ENCODE data around the gene PARD6A.

Gene PARD6A

DNA sequence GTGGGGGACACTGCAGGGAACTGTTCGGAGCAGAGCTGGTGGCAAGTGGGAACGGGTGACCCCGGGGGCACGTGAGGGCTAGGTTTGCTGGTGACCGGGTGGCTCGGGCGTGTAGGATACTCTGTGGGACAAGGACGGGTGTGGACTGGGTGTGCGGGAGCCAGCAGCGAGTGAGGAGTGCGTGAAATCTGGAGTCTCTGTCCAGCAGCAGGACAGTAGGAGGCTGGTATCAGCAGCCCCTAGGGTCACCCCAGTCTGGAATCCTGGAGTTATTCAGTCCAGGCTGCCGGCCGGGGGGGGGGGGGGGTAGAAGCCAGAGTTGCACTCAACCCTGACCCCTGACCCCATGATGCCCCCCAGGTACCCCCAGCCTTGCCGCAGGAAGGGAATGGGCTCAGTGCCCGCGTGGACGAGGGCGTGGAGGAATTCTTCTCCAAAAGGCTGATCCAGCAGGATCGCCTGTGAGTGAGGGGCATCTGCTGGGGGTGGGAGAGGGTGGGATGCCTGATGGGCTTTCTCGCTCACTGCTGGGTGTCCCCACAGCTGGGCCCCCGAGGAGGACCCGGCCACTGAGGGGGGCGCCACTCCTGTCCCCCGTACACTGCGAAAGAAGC is 6.9 kb upstream of the PARD6A start:
- no peak for DNase-seq (ENCODE audit: low read depth, low spot score)

- DNase-seq (ENCODE audit: low read depth, low spot score), result no peak
These were observed 6.3 kb upstream of the PARD6A start for GRCh38 chr16:67654403-67654911.

- no peak for DNase-seq (ENCODE audit: low read depth, low spot score)
These were observed 5.4 kb upstream of the PARD6A start for GRCh38 chr16:67655363-67655762.

GRCh38 chr16:67656344-67657016 is 4.3 kb upstream of the PARD6A start:
- no peak for DNase-seq (ENCODE audit: low read depth, low spot score)

DNA sequence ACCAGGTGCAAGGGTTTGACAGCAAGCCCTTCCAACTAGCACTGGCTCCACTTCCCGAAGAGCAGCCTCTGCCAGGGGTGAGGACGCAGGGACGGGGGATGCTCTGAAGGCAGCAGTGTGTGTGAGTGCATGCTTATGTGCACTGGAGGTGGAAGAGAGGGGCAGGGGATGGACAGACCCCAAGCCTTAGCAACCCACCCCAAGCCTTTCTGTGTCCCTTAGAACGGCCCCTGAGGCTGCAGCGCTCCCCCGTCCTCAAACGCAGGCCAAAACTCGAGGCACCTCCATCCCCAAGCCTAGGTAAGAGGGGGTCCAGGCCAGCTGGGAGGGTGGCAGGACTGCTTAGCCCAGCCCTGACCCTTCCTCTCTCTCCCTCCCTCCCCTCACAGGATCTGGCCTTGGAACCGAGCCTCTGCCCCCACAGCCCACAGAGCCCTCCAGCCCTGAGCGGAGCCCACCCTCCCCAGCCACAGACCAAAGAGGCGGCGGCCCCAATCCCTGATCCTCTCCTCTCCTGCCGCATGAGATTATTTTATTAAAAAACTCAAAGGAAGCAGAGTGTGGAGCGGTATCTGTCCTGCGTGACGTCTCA is 3.6 kb upstream of the PARD6A start:
- no peak for DNase-seq (ENCODE audit: low read depth, low spot score)

DNA sequence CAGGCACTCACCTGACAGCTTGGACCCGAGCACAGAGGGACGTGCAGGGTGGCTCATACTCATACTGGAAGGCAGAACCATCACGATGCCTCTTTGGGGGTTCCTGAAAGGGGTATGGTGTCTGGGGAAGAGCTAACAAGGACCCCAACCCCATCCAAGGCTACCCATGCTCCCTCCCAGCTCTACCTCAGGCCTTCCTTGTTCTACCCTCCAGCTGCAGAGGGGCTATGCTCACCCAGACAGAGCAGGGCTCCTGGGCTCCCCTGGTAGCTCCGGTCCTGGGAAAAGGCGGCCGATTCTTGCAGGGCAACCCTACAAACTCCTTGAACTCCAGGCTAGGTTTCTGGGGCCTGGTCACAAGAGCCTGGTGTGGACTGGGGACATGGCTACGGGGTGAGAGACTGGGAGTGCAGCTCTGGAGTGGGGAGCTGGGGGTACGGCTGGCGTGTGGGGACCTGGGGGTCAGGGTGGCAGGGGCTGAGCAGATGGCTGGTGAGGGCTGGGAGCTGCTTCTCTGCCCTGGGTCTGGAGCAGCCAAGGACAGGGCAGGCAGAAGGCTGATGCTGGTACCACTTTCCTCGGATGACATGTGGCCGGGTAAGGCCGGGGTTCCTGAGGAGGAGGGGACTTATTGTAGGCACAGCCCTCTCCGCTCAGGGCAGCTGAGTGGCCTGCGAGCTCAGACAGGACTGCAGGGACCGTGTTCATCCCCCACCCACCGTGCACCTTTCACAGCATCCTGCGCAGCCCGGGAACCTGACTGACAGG is 2.8 kb upstream of the PARD6A start:
- DNase-seq (ENCODE audit: low read depth, low spot score), result no peak

DNA sequence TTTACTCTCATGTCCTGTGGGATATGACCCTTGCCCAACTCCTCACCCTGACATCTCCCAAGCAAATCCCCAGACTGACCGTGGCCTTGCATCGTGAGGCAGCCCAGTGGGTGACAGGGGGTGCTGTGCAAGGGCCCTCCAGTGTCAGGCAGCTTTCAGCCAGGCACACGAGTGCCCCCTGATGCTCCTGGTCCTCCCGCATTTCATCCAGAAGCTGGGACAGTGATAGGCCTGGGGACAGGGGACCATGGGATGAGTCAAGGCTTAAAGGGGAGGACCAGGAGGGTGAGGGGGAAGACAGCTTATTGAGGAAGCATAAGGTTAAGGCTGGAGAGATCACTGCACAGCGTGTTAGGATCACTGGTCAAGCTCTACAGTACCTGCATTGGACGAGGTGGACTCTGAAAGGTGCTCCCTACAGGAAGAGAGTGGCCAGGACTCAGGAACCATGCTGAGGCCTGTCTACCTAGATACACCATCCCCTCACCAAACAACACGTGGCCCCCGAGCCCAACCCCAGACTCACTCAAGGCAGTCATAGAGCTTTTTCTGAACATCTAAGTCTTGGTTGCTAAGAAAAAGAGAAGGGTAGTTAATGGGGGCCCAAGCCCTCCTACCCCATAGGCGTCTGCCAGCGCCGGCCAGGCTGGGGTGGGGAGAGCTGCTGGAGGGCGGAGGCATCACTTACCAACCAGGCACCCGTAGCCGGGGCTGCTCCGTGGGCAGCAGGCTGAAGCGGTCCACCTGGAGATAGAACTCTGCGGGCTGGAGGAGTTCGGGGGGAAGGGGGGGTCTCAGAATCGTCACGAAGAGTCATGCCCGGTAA is 1.7 kb upstream of the PARD6A start:
- DNase-seq (ENCODE audit: low read depth, low spot score), result no peak

DNA sequence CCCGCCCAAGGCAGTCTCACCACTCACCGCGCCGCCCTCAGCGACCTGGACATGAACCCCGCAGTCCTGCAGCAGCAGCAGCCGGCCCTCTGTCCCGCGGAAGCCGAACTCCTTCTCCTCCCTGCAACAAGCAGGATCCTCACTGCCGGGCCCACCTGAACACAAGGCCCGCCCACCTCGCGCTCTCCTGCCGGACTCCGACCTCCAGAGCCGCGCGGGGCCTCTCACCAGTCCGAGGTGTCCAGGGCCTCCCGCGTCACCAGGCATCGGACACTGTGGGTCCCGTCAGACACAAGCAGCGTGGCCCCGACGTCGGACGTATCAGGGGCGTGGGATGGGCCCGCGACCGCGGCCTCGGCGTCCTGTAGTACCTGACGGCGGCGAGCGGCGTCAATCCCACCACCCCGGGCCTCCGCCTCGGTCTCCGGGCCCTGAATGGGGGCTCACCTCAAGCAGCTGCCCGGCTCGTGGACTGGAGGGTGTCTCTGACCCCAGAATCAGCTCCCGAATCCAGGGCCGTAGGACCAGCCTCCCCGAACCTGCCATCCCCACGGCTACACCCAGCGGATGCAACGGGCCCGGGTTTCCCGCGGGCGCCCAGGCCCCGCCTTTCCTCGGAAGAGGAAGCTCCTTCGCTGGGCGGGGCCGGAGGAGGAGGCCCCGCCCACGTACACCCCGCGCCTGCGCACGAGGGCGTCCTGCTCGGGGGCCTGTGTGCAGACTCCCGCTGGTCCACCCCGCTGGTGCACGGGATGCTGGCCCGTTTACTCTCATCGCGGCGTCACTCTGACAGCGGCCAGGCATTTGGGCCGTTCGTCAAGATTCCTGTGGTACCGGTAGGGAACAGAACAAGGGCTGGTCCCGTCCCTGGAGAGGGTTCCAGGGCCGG is 841 bp upstream of the PARD6A start, which contains the start of gene ACD:
Gene ACD, minus strand, starts transcription at position 586 of the 889 bp plus-strand sequence. Its CDS starts 40 bp downstream, at position 546.
- peak; percentile 73 for DNase-seq (ENCODE audit: low read depth, low spot score)

- no peak for DNase-seq (ENCODE audit: low read depth, low spot score)
These were observed 471 bp downstream of the PARD6A start for GRCh38 chr16:67661101-67661761.

GRCh38 chr16:67661886-67662652 is 1.3 kb downstream of the PARD6A start:
- DNase-seq (ENCODE audit: low read depth, low spot score), result no peak

DNA sequence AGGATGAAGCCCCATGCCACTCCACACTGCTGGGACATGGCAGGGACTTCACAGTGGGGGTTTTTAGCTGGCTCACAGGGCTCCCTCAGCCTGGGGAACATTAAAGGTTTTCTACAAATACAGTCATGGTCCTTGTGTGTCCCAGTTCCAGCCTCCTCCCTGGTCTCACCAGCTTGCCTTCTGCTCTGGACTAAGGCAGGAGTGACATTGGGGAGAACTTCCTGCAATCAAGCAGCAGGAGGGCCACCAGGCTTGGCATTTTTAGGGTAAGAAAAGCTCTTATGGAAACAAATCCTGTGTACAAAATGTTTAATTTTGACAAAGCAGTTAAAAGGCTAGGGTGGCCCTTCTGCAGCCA is 1.9 kb downstream of the PARD6A start:
- DNase-seq (ENCODE audit: low read depth, low spot score), result no peak

DNA sequence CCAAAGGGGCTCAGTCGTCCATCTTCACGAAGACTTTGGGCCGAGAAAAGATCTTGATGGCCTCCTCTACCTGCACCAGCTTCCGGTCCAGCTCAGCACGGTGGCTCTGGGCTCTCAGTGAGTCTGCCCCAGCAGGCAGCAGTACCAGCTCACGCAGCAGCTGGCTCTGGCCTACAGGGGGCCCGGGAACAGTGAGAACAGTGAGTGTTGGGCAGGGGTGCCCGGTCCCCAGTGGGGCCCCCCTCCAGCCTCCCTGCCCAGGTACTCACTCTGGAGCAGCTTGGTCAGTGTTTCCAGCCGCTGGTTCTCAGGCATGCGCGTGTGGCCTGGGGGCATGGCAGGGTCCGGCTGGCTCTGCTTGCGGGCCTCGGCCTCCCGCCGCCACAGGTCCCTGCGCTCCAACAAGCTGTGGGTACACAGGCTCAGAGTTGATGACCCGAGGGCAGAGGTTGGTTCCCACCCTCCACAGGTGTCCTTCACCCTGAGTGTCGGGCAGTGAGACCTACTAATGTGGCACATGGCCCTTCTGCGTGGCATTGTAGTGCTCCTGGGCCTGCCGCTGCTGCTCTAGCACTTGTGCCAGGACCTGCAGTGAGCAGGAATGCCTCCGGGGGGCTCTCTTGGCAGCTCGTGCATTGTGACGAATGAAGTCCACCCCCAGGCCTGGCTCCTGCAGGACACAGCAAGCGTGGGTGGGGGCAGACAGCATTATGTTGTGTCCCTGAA is 2.6 kb downstream of the PARD6A start:
- DNase-seq (ENCODE audit: low read depth, low spot score), result no peak

GRCh38 chr16:67663877-67664222 is 3.1 kb downstream of the PARD6A start:
- no peak for DNase-seq (ENCODE audit: low read depth, low spot score)

- no peak for DNase-seq (ENCODE audit: low read depth, low spot score)
These were observed 3.5 kb downstream of the PARD6A start for GRCh38 chr16:67664258-67664657.

DNA sequence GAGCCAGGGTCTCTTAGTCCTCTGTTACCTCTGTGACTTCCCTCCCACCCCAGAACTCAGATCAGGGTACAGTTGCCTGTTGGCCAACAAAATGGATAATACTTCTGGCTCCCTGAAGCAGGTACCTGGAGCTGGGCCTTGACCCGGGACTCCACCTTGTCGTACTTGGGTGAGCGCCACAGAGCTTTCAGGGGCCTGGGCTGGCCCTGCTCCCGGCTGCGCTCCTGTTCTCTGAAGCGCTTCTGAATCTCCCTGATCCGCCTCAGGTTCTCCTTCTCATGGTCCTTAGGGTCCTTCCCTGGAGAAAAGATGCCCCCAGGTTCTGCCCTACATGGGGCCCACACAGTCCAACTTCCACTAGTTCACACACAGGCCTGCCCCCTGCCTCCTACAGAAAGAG is 4.1 kb downstream of the PARD6A start:
- no peak for DNase-seq (ENCODE audit: low read depth, low spot score)

DNA sequence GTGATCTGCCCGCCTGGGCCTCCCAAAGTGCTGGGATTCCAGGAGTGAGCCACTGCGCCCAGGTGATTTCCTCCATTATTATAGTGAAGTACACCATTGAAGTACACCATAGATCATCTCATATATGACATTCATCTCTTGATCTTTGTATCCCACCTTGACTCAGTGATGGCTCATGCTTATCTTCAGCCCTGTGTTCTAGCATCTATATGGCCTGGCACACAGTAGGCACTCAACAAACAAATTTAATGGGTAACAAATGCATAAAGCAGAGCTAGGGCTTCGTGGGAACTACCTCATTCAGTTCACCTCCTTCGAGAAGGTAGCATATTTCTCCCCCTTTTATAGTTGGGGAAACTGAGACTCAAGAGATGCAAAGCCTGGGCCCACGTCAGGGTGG is 4.8 kb downstream of the PARD6A start:
- no peak for DNase-seq (ENCODE audit: low read depth, low spot score)

DNA sequence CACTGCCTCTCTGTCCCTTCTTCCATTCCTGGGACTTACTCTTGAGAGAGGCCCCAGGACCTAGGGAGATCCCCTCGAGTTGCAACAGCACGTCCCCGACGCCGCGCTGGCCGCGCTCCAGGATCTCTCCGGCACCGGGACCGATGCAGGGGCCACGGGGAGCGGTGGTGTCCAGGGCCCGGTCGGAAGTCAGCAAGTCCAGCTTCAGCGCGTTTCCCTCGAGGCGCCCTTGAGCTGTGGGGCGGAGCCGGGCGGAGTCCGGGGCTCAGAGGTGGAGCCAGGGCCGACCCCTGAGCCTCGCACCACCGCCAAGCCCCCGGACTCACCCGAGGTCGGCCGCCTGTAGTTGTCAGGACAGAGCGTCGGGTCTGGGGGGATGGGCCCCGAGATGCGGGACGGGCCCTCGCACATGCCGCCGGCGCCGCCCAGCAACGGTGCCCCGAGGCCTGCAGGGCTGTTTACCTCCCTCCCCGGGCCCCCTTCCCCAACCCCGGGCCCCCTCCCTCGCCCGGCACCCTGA is 5.3 kb downstream of the PARD6A start:
- no peak for DNase-seq (ENCODE audit: low read depth, low spot score)
